Measurements from ENCODE around the gene XPR1.

DNA sequence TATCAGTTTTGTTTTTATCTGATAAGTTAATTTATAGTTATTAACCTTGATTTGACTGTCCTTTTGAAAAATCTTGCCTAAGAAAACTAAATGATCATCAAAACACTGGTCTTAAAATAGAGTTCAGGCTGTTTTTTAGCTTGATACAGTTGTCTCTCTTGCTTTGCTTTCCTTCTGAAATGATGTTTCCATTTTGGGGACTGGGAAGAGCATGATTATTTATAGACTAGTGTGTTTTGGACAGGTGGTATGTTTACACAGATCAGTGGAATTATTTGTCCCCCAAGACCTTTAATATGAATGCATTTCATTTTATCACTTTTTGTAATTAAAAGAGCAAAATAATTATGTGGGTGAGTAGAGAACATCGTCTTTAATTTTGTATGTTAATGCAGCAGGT, 90.8 kb downstream of the XPR1 start:
- TF ChIP-seq, protein P1, sequence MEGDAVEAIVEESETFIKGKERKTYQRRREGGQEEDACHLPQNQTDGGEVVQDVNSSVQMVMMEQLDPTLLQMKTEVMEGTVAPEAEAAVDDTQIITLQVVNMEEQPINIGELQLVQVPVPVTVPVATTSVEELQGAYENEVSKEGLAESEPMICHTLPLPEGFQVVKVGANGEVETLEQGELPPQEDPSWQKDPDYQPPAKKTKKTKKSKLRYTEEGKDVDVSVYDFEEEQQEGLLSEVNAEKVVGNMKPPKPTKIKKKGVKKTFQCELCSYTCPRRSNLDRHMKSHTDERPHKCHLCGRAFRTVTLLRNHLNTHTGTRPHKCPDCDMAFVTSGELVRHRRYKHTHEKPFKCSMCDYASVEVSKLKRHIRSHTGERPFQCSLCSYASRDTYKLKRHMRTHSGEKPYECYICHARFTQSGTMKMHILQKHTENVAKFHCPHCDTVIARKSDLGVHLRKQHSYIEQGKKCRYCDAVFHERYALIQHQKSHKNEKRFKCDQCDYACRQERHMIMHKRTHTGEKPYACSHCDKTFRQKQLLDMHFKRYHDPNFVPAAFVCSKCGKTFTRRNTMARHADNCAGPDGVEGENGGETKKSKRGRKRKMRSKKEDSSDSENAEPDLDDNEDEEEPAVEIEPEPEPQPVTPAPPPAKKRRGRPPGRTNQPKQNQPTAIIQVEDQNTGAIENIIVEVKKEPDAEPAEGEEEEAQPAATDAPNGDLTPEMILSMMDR (IDR thresholded peaks at IDR 0.05), result no peak
- TF ChIP-seq EZH2 (IDR thresholded peaks at IDR 0.05; ENCODE audit: borderline replicate concordance, insufficient read depth, low read depth, low read length, poor library complexity, severe bottlenecking), result no peak

Measured in B cell (primary cell).